Body of pancreas (tissue), 4 donors: ENCODE results near the gene SUPT4H1.

Experiments used
- CTCF ChIP-seq, 7 experiments: fragments of 450-650 bp in 4 of 7; fragments of 200-600 bp in 3 of 7; sonication (generic) in 3 of 7; IDR thresholded peaks; one replicate each; pipeline ENCODE4 v1.5.1; 2016 to 2019; ENCODE audit warnings: antibody characterized with exemption in 7 of 7
- POLR2A ChIP-seq, 3 donors: fragments of 450-650 bp; IDR thresholded peaks; one replicate each; pipeline ENCODE4 v1.6.1; 2016; ENCODE audit warnings: antibody characterized with exemption in 3 of 3, mild to moderate bottlenecking in 2 of 3

GRCh38 chr17:58344791-58345157 is 7.2 kb downstream of the SUPT4H1 start:
- TF ChIP-seq CTCF (IDR thresholded peaks at IDR 0.05), result no peak
- TF ChIP-seq POLR2A (IDR thresholded peaks at IDR 0.05), result no peak
